ENCODE data around the gene SIRT4.

Gene SIRT4

DNA sequence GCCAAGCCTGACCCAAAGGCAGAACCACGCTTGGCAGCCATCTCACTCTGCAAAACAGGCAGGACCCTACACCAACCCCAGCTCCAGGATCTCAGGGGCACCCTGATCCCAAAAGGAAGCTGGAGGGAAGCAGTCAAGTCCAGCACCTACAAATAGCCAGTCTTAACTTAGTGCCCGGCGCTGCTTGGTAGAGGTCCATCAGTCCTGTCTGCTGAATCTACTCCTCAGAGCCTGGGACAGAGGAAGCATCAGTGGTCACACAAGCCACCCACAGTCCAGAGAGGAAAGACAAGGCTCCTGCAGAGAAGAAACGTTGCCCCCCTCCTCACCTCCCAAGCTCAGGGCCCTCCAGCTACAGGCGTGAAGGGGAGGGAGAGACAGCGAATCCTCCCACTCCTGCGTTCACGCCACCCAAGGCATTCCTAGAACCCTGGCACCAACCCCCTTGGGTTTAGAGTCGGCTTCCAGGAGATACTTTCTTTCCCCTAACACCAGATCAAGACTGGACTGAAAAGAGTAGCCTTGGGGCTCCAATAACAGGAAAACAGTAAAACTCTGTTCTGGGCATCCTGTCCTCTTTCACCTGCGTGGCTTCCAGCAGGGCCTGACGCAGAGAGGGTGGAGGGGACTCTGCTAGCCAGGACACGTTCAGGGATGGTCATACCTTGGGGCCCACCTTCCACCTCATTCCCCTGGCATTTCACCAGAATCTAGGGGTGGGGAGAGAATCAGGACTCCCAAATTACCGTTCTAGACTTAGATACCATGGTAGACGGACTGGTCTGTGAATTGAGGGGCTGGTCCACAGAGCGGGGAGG, 37.8 kb upstream of the SIRT4 start:
- H3K4me1 ChIP-seq (ENCODE audit: control insufficient read depth, insufficient read depth, low read length): peaks cover 48% of the 10 kb centered on the region

DNA sequence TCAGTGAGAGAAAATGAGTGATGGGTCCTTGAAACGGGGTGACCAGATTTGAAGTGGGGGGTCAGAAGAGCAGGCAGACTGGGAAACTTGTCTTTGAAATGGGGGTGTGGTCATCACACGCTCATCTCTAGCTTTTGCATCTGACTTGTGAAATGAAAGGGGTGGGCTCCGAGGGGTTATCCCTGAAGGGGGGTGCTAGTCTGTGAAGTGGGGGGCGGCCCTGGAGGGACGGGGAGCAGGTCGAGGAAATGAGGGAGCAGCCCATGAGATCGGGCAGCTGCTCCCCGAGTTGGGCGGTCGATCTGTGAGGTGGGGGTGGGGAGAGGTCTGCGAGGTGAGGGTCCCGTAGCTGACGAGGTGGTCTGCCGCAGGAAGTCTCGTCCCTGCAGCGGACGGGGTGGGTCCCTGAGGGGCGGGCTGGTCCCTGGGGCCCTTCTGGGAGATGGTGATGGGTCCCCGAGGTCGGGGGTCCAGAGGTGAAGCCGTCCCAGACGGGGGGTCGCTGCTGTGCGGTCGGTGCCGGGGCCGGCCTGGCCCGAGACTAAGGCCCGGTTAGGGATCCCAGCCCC, 37.1 kb upstream of the SIRT4 start:
- Histone ChIP-seq H3K9me3 (ENCODE audit: control insufficient read depth, low read length) (no peaks in the 10 kb centered on the region), H3K36me3 (ENCODE audit: control insufficient read depth, insufficient read depth, low read length) (no peaks in the 10 kb centered on the region), H3K4me3 (ENCODE audit: low read length) (peak overlapping the region; percentile 58), H3K9ac (ENCODE audit: low read length) (peak overlapping the region; percentile 84), H3K4me1 (ENCODE audit: control insufficient read depth, insufficient read depth, low read length) (peaks cover 48% of the 10 kb centered on the region), H3K27me3 (ENCODE audit: control insufficient read depth, insufficient read depth, low read length) (no peaks in the 10 kb centered on the region)

More for the DNA sequence above, 37.8 kb upstream of the SIRT4 start:
- no peaks in the 10 kb centered on the region for H3K9me3 ChIP-seq (ENCODE audit: control insufficient read depth, low read length)
- peak overlapping the region; percentile 84 for H3K9ac ChIP-seq (ENCODE audit: low read length)
- H3K36me3 ChIP-seq (ENCODE audit: control insufficient read depth, insufficient read depth, low read length): no peaks in the 10 kb centered on the region
- H3K27me3 ChIP-seq (ENCODE audit: control insufficient read depth, insufficient read depth, low read length): no peaks in the 10 kb centered on the region
- peak overlapping the region; percentile 58 for H3K4me3 ChIP-seq (ENCODE audit: low read length)

DNA sequence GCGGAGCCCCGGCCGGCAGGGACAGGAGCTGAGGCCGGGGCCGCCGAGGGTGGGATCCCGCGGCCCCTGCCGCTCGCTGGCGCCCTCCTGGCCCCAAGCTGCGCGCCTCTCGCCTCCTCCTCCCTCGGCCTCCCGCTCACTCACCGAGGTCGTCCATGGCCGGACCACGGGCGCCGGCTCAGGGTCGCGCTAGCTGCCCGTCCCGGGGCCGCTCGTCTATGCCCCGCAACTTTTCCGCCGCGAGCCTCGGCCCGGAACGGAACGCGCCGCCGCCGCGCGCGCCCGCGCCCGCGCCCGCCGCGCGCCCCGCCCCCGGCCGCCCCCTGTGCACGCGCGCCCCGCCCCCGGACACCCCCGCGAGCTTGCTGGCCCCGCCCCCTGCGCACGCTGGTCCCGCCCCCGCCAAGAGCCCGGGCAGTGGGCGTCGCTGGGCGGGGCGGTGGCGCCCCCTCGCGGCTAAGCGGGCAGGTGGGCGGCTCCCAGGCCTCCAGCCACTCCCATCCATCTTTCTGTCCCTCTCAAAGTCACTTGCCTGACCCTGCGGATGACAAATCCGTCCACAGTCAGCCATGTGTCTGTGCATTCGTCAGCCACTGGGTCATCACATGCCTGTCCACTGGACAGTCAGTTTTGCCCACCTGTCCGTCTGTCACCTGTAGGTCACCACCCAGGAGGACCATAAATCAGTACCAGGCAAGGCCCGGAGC, 36.5 kb upstream of the SIRT4 start, which contains the start of gene PXN:
Gene PXN, minus strand, starts transcription at position 258 of the 707 bp plus-strand sequence. Its CDS starts 101 bp downstream, at position 157.
- Histone ChIP-seq H3K4me1 (ENCODE audit: control insufficient read depth, insufficient read depth, low read length) (peaks cover 48% of the 10 kb centered on the region), H3K4me3 (ENCODE audit: low read length) (peak within 1 kb of the TSS; percentile 58), H3K9ac (ENCODE audit: low read length) (peak within 1 kb of the TSS; percentile 84), H3K27me3 (ENCODE audit: control insufficient read depth, insufficient read depth, low read length) (no peaks in the 10 kb centered on the region), H3K9me3 (ENCODE audit: control insufficient read depth, low read length) (no peaks in the 10 kb centered on the region), H3K36me3 (ENCODE audit: control insufficient read depth, insufficient read depth, low read length) (no peaks in the 10 kb centered on the region)

DNA sequence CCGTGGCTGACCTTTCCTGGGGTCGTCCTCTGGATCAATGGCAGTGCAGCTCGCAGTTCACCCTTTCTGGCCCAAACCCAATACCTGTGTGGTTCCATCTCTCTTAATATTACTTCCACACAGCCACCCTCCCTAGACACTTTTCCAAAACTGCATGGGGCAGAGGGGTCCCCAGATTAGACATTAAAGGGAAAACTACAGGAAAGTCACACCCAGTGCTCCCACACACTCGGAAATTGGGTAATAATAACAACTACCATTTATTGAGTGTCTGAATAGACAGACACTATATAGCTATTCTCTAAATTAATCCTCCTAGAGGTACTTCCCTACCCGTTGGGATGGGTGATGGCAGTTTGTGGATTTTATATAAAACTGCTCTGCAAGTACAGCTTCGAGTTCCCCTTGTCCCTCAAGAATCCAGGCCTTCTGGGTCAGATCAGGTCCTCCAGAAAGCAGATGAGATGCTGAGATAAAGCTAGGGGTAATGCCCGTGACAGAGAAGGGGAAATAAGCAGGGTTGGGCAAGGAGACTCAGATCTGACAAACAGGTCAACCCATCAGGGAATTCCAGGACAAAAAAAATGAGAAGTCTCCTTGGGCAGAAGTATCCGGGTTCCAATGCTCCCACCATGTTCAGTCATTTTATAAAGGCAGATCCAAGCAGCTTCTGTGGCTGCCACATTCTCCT, 35.8 kb upstream of the SIRT4 start:
- Histone ChIP-seq H3K36me3 (ENCODE audit: control insufficient read depth, insufficient read depth, low read length) (no peaks in the 10 kb centered on the region), H3K4me1 (ENCODE audit: control insufficient read depth, insufficient read depth, low read length) (peaks cover 48% of the 10 kb centered on the region), H3K4me3 (ENCODE audit: low read length) (no peak overlapping the region), H3K9ac (ENCODE audit: low read length) (no peak overlapping the region), H3K9me3 (ENCODE audit: control insufficient read depth, low read length) (no peaks in the 10 kb centered on the region), H3K27me3 (ENCODE audit: control insufficient read depth, insufficient read depth, low read length) (no peaks in the 10 kb centered on the region)

DNA sequence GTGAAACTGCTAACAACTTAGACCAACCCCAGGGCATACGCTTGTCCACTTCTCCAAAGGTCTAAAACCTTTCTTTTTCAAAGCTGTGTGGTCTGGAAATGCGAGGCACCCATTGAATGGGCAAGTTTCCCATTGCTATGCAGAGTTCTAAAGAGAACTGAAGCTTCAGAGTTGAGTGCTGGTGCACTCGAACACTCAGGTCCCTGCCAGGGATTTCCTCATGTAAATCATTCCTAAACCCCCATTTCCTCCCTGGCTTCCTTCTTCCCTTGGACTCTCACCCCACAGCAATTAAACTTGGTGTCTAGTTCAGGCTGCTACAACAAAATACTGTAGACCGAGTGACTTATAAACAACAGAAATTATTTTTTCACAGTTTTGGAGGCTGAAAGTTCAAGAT, 34.4 kb upstream of the SIRT4 start:
- Histone ChIP-seq H3K36me3 (ENCODE audit: control insufficient read depth, insufficient read depth, low read length) (no peaks in the 10 kb centered on the region), H3K9ac (ENCODE audit: low read length) (no peak overlapping the region), H3K9me3 (ENCODE audit: control insufficient read depth, low read length) (no peaks in the 10 kb centered on the region), H3K27me3 (ENCODE audit: control insufficient read depth, insufficient read depth, low read length) (no peaks in the 10 kb centered on the region), H3K4me1 (ENCODE audit: control insufficient read depth, insufficient read depth, low read length) (peaks cover 37% of the 10 kb centered on the region), H3K4me3 (ENCODE audit: low read length) (no peak overlapping the region)

DNA sequence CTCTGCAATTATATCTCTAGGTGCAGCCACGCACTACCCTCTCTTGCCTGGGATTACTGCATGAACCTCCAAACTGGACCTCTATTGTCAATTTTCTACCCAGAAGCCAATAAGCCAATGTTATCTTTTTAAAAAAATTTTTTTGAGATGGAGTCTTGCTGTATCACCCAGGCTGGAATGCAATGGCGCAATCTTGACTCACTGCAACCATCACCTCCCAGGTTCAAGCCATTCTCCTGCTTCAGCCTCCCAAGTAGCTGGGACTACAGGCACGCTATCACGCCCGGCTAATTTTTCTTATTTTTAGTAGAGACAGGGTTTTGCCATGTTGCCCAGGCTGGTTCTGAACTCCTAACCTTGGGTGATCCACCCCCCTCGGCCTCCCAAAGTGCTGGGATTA, 25.4 kb upstream of the SIRT4 start:
- Histone ChIP-seq H3K9me3 (ENCODE audit: control insufficient read depth, low read length) (no peaks in the 10 kb centered on the region), H3K4me3 (ENCODE audit: low read length) (no peak overlapping the region), H3K9ac (ENCODE audit: low read length) (no peak overlapping the region), H3K36me3 (ENCODE audit: control insufficient read depth, insufficient read depth, low read length) (no peaks in the 10 kb centered on the region), H3K4me1 (ENCODE audit: control insufficient read depth, insufficient read depth, low read length) (no peaks in the 10 kb centered on the region), H3K27me3 (ENCODE audit: control insufficient read depth, insufficient read depth, low read length) (no peaks in the 10 kb centered on the region)

DNA sequence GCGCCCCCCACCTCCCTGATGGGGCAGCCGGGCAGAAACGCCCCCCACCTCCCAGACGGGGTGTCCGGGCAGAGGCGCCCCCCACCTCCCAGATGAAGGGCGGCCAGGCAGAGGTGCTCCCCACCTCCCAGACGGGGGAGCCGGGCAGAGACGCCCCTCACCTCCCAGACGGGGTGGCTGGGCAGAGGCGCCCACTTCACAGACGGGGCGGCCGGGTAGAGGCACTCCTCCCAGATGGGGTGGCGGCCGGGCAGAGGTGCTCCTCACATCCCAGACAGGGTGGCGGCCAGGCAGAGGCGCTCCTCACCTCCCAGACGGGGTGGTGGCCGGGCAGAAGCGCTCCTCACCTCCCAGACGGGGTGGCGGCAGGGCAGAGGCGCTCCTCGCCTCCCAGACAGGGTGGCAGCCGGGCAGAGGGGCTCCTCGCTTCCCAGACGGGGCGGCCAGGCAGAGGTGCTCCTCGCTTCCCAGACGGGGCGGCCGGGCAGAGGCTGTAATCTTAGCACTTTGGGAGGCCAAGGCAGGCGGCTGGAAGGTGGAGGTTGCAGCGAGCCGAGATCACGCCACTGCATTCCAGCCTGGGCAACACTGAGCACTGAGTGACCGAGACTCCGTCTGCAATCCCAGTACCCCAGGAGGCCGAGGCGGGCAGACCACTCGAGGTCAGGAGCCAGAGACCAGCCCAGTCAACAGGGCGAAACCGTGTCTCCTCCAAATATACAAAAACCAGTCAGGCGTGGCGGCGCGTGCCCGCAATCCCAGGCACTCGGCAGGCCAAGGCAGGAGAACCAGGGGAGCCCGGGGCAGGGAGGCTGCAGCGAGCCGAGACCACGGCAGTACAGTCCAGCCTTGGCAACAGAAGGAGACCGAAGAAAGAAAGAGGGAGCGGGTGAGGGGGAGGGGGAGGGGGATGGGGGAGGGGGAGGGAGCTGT, 23.7 kb upstream of the SIRT4 start:
- Histone ChIP-seq H3K9ac (ENCODE audit: low read length) (no peak overlapping the region), H3K4me3 (ENCODE audit: low read length) (no peak overlapping the region), H3K27me3 (ENCODE audit: control insufficient read depth, insufficient read depth, low read length) (no peaks in the 10 kb centered on the region), H3K36me3 (ENCODE audit: control insufficient read depth, insufficient read depth, low read length) (no peaks in the 10 kb centered on the region), H3K9me3 (ENCODE audit: control insufficient read depth, low read length) (no peaks in the 10 kb centered on the region), H3K4me1 (ENCODE audit: control insufficient read depth, insufficient read depth, low read length) (no peaks in the 10 kb centered on the region)

DNA sequence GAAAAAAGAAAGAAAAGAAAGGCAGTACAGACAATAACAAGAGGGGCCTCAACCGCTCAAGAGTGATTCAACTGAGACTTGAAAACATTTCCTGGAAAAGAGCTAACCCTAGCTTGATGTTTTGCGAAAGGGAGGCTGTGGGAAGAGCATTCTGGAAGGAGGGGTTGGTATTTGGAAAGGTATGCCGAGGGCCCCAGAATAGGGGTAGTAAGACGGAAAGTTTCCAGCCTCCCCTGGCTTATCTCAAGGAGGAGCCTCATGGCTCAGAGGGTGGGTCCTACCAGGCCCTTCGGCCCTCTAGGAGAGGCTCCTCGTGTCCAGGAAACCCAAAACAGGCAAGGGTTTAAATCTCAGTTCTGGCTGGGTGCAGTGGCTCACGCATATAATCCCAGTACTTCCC, 18.8 kb upstream of the SIRT4 start:
- H3K27me3 ChIP-seq (ENCODE audit: control insufficient read depth, insufficient read depth, low read length): no peaks in the 10 kb centered on the region
- no peak overlapping the region for H3K4me3 ChIP-seq (ENCODE audit: low read length)
- no peaks in the 10 kb centered on the region for H3K36me3 ChIP-seq (ENCODE audit: control insufficient read depth, insufficient read depth, low read length)
- H3K4me1 ChIP-seq (ENCODE audit: control insufficient read depth, insufficient read depth, low read length): no peaks in the 10 kb centered on the region
- no peaks in the 10 kb centered on the region for H3K9me3 ChIP-seq (ENCODE audit: control insufficient read depth, low read length)
- H3K9ac ChIP-seq (ENCODE audit: low read length): no peak overlapping the region

DNA sequence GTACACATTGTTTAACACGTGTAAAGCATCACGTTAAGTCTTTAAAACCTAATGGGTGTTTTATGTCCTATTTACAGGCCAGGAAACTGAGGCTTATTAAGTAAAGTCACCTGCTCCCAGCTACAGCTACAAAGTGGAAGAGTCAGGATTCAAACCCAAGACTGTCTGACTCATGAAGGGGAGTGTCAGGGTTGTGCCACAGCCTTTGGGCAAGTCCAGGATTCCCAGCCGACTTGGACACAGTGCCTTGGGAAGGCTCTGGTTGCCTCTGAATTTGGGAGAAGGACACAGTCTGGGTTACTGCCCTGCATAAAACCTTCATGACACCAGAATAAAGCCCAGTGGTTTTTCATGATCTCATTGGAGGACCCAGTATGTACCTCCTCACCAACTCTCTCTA, 17.7 kb upstream of the SIRT4 start:
- H3K9ac ChIP-seq (ENCODE audit: low read length): no peak overlapping the region
- H3K27me3 ChIP-seq (ENCODE audit: control insufficient read depth, insufficient read depth, low read length): no peaks in the 10 kb centered on the region
- no peaks in the 10 kb centered on the region for H3K4me1 ChIP-seq (ENCODE audit: control insufficient read depth, insufficient read depth, low read length)
- no peaks in the 10 kb centered on the region for H3K9me3 ChIP-seq (ENCODE audit: control insufficient read depth, low read length)
- H3K4me3 ChIP-seq (ENCODE audit: low read length): no peak overlapping the region
- no peaks in the 10 kb centered on the region for H3K36me3 ChIP-seq (ENCODE audit: control insufficient read depth, insufficient read depth, low read length)

DNA sequence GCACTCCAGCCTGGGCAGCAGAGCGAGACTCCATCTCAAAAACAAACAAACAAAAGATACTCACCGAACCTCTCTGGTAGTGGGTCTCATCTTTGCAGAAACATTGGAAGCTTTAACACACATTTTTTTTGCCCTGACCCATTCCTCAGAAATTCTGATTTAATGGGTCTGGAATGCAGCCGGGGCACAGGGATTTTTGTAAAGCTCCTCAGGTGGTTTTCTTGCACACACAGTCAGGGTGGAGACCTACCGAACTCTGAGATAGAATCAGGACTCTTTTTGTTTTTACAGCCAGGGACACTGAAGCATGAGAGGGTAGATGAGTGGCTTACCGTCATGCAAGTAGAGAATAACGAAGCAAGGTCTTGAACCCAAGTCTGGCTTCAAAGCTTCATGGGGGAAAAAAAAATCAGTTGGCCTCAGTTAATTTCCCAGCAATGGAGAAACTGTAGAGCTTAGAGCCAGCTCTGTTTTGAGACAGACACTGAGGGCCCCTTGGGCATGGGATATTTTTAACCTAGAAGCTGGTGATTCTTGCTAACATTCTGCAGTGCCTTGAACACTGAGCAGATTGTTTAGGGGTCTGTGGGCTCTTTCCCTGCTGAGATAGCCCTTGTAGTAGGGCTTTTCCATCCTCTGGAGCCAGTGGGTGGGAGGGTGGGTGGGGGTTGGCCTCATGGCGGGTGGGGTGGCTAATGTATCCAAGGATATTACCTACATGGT, 15.2 kb upstream of the SIRT4 start:
- H3K9ac ChIP-seq (ENCODE audit: low read length): no peak overlapping the region
- peaks cover 9% of the 10 kb centered on the region for H3K4me1 ChIP-seq (ENCODE audit: control insufficient read depth, insufficient read depth, low read length)
- no peak overlapping the region for H3K4me3 ChIP-seq (ENCODE audit: low read length)
- H3K36me3 ChIP-seq (ENCODE audit: control insufficient read depth, insufficient read depth, low read length): no peaks in the 10 kb centered on the region
- no peaks in the 10 kb centered on the region for H3K9me3 ChIP-seq (ENCODE audit: control insufficient read depth, low read length)
- no peaks in the 10 kb centered on the region for H3K27me3 ChIP-seq (ENCODE audit: control insufficient read depth, insufficient read depth, low read length)

DNA sequence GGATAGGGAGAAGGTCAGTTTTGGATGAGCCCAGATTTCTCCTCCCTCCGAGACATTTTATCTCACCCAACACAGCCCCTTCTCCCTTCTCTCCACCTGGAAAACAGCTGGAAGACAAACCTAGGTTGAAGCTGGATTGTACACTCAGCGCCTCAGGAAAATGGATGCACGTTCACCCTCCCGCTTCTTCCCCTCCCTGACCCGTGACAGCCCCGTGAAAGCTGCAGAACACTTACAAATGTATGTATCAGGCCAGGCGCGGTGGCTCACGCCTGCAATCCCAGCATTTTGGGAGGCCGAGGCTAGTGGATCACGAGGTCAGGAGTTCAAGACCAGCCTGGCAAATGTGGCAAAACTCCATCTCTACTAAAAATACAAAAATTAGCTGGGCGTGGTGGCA, 14.6 kb upstream of the SIRT4 start:
- no peak overlapping the region for H3K9ac ChIP-seq (ENCODE audit: low read length)
- H3K4me3 ChIP-seq (ENCODE audit: low read length): no peak overlapping the region
- H3K36me3 ChIP-seq (ENCODE audit: control insufficient read depth, insufficient read depth, low read length): no peaks in the 10 kb centered on the region
- H3K4me1 ChIP-seq (ENCODE audit: control insufficient read depth, insufficient read depth, low read length): peaks cover 9% of the 10 kb centered on the region
- H3K9me3 ChIP-seq (ENCODE audit: control insufficient read depth, low read length): no peaks in the 10 kb centered on the region
- H3K27me3 ChIP-seq (ENCODE audit: control insufficient read depth, insufficient read depth, low read length): no peaks in the 10 kb centered on the region

Measured in mucosa of stomach (tissue), 1 donor.